GM18505 (cell line): ENCODE results near the gene THUMPD1.
"Not testable (repeated sequence)": the region's sequence is repeated elsewhere in the genome, so short reads cannot be mapped to it uniquely, and the experiment has no call there.

Source experiments
- ATAC-seq: cut with Tn5 transposase; IDR thresholded peaks from one replicate; pipeline ENCODE4 v1.9.1; 2021; ENCODE audit not compliant: unreplicated experiment
- POLR2A ChIP-seq: IDR thresholded peaks from 4 replicates; pipeline ENCODE4 v1.6.1; 2011; ENCODE audit warnings: borderline replicate concordance; ENCODE audit not compliant: insufficient read depth, insufficient read length; ENCODE audit errors: extremely low read depth

The THUMPD1 gene

DNA sequence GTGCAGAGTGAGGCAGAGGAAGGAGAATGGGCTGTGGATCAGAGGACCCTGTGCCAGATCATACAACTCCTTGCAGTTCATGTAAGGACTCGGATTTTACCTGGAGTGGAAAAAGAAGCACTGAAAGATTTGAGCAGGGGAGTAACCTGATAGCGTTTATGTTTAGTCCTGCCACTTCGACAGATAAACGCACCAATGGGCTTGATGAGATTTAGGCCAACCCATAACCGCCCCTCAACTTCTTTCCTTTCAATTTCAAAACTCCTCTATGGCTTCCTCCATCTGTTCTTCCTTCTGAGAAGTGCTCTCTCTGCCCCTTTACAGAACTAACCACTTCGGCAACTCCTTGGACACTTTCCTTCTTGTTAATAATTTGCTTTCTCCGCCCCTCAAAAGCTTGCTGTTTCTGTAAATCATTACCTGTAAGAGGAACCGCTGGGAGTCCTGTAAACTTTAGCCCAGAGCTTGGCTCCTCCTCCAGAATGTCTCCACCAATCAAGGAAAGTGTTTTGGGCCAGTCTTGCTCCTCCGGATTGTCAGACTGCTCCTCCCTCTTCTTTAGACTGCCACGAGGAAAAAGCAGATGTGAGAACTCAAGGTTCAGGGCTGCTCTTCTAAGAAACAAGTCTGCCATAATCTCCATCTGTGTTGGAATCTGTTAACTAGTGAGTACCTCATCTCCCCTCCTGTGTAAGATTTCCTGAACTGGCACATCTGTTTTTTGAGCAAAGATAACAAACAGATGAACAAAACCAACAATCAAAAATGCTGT lies 22.0 kb upstream of the THUMPD1 start, which contains the start of gene ACSM3:
ACSM3 (plus strand) TSS at position 554 of the 772 bp plus-strand sequence. CDS start 6,021 bp downstream, outside the sequence.
- peak; percentile 96 for ATAC-seq
- peak; percentile 57 for TF ChIP-seq POLR2A

DNA sequence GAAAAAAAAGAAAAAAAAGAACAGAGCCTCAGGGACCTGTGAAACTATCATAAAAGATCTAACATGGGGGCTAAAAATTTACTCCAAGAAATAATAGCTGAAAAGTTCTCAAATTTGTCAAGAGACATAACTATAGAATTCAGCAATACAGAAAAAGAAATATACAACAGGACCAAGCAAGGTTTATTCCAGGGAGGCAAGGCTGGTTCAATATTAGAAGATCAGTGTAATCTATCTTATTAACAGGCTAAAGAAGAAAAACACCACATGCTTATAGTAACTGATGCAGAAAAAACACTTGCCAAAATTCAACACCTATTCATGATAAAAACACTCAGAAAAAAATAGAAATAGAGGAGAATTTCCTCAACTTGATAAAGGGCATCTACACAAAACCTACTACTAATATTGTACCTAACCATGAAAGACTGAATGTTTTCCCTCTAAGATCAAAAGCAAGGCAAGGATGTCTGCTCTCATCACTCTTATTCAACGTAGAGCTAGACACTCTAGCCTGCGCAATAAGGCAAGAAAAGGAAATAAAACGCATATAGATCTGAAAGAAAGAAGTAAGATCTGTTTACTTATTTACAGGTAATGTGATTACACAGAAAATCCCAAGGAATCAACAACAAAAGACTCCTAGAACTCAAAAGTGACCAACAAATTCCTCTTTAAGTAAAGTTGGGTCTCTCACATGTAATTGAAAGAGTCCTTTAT lies 20.9 kb upstream of the THUMPD1 start:
- TF ChIP-seq POLR2A = no peak

GRCh38 chr16:20761175-20761574 lies 19.6 kb upstream of the THUMPD1 start:
- TF ChIP-seq POLR2A = no peak
- ATAC-seq = no peak

More for the DNA sequence above, 20.9 kb upstream of the THUMPD1 start:
- ATAC-seq = no peak

DNA sequence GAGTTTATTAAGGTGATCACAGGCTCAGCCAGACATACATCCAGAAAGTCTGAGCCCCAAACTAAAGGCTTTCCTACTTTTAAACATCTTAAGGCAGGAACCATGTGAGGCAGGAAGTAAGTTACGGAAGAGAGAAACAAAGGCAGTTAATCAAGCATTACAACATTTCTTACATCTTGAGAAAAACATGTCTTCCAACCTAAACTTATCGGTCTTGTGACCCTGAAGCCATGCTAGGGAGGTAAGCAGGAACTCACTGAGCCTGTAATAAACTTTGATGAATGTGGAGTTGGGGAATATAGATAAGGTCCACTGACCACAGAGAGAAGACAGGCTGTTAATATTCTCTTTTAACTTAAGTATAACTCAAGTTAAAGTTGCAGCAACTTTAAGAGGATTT lies 18.7 kb upstream of the THUMPD1 start:
- no peak for TF ChIP-seq POLR2A
- ATAC-seq = no peak

DNA sequence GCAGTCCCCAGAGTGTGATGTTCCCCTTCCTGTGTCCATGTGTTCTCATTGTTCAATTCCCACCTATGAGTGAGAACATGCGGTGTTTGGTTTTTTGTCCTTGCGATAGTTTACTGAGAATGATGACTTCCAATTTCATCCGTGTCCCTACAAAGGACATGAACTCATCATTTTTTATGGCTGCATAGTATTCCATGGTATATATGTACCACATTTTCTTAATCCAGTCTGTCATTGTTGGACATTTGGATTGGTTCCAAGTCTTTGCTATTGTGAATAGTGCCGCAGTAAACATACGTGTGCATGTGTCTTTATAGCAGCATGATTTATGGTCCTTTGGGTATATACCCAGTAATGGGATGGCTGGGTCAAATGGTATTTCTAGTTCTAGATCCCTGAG lies 14.2 kb upstream of the THUMPD1 start:
- ATAC-seq = not testable (repeated sequence)

- no peak for ATAC-seq
These were observed 13.6 kb upstream of the THUMPD1 start for GRCh38 chr16:20755238-20755637.

DNA sequence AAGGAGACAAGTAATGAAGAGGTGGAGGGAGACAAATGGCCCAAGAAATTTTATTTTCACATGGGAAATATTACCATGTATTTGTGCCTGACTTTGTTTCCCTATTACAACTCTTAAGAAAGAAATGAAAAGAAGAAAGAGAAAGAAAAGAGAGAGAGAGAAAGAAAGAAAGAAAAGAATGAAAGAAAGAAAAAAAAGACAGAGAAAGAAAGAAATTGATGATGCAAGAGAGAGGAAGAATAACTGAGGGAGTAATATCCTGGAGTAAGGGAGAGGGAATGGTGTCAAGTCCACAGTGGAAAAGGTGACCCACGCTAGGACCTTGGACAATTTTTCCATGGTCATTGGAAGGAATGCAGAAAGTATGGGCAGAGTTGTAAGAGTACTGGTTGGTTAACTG lies 12.1 kb upstream of the THUMPD1 start:
- ATAC-seq = no peak
- no peak for TF ChIP-seq POLR2A

More at GRCh38 chr16:20755238-20755637, 13.6 kb upstream of the THUMPD1 start:
- no peak for TF ChIP-seq POLR2A

GRCh38 chr16:20750558-20750957 lies 8.9 kb upstream of the THUMPD1 start:
- no peak for ATAC-seq
- no peak for TF ChIP-seq POLR2A

- ATAC-seq = no peak
- no peak for TF ChIP-seq POLR2A
These were observed 7.9 kb upstream of the THUMPD1 start for GRCh38 chr16:20749474-20749873.

- TF ChIP-seq POLR2A = no peak
- ATAC-seq = no peak
These were observed 5.6 kb upstream of the THUMPD1 start for GRCh38 chr16:20747030-20747816.

DNA sequence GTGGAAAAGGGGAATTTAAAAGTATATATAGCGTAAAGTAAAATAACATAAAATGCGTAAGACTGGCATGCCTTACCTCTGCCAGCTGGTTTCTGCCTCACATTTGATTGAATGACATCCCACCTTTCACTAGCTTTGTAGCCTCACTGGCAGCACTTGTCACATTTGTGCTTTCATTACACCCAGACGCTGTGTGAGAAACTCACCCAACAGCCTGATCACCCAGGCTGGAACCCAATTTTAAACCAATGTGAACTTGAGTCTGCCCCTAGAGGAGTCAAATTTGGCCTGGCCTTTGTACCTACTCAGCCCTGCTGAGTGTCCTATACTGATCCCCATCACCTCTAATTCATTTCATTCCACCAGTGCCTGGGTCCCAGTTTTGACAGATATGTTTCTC lies 4.8 kb upstream of the THUMPD1 start:
- TF ChIP-seq POLR2A = no peak
- ATAC-seq = no peak

GRCh38 chr16:20744922-20745440 lies 3.4 kb upstream of the THUMPD1 start:
- no peak for ATAC-seq
- no peak for TF ChIP-seq POLR2A

DNA sequence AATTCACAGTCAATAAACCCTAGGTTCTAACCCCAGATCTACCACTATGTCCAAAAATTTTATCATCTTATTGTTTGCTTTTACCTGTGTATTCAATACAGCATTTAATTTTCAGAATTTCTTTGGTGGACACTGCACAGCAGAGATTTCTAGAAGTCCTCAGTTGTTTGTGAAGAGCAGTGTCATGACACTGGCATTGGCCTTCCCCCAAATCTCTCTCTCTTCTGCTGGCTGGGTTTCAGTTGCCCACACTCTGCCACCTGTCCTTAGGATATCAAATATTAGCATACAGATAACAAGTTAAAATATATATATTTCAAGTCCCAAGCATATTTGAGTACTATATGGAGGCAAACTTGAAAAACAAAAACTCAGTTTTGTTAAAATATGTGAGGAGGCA lies 2.0 kb upstream of the THUMPD1 start:
- no peak for TF ChIP-seq POLR2A

More for the DNA sequence above, 2.0 kb upstream of the THUMPD1 start:
- no peak for ATAC-seq
